DOHH2 (cell line): ENCODE measurements around the gene TAF1B.

Experiments
- H3F3A ChIP-seq: fragments of 200-600 bp; sonication (generic), shearing (Covaris generic); 2 replicates; pipeline ENCODE4 v1.6.0; 2016; ENCODE audit warnings: antibody characterized with exemption, mild to moderate bottlenecking; ENCODE audit not compliant: control insufficient read depth, insufficient read depth
- H3K27ac ChIP-seq: fragments of 200-600 bp; sonication (generic); 2 replicates; pipeline ENCODE4 v1.5.1; 2014; ENCODE audit warnings: low read depth, mild to moderate bottlenecking, low read length, moderate library complexity
- H3K27me3 ChIP-seq: fragments of 200-600 bp; sonication (generic); 2 replicates; pipeline ENCODE4 v1.6.1; 2014; ENCODE audit warnings: mild to moderate bottlenecking, low read length, mixed read lengths; ENCODE audit not compliant: control insufficient read depth
- H3K36me3 ChIP-seq: fragments of 200-600 bp; sonication (generic); 2 replicates; pipeline ENCODE4 v1.6.1; 2014; ENCODE audit warnings: mild to moderate bottlenecking, low read length, moderate library complexity, mixed read lengths; ENCODE audit not compliant: control insufficient read depth
- H3K4me1 ChIP-seq: fragments of 200-600 bp; sonication (generic); 2 replicates; pipeline ENCODE4 v1.6.1; 2014; ENCODE audit warnings: mild to moderate bottlenecking, low read length, mixed read lengths; ENCODE audit not compliant: control insufficient read depth
- H3K4me2 ChIP-seq: fragments of 200-600 bp; sonication (generic); 2 replicates; pipeline ENCODE4 v1.6.0; 2014; ENCODE audit warnings: mild to moderate bottlenecking, low read length, moderate library complexity
- H3K4me3 ChIP-seq: fragments of 200-600 bp; sonication (generic); 2 replicates; pipeline ENCODE4 v1.5.1; 2014; ENCODE audit warnings: mild to moderate bottlenecking, low read length, mixed read lengths
- H3K79me2 ChIP-seq: fragments of 200-600 bp; sonication (generic); 2 replicates; pipeline ENCODE4 v1.6.1; 2014; ENCODE audit warnings: mild to moderate bottlenecking, low read length, mixed read lengths; ENCODE audit not compliant: control insufficient read depth
- H3K9me2 ChIP-seq: fragments of 200-600 bp; sonication (generic); replicated peaks from 2 replicates; pipeline ENCODE4 v1.6.1; 2014; ENCODE audit warnings: mild to moderate bottlenecking, low read length, mixed read lengths; ENCODE audit not compliant: control insufficient read depth
- H3K9me3 ChIP-seq: fragments of 200-600 bp; sonication (generic); 2 replicates; pipeline ENCODE4 v1.6.1; 2014; ENCODE audit warnings: antibody characterized with exemption, low read length, mixed read lengths; ENCODE audit not compliant: control insufficient read depth, insufficient read depth
- H4K20me1 ChIP-seq: fragments of 200-600 bp; sonication (generic); 2 replicates; pipeline ENCODE4 v1.6.0; 2014; ENCODE audit warnings: low read depth, mild to moderate bottlenecking, antibody characterized with exemption, low read length, moderate library complexity; ENCODE audit not compliant: control insufficient read depth, insufficient read depth
- CTCF ChIP-seq: fragments of 200-600 bp; sonication (generic); IDR thresholded peaks from one replicate; pipeline ENCODE4 v1.5.1; 2014; ENCODE audit warnings: antibody characterized with exemption, mild to moderate bottlenecking, low read depth, low read length; ENCODE audit not compliant: poor library complexity, severe bottlenecking
- EZH2phosphoT487 ChIP-seq: fragments of 200-600 bp; sonication (generic); IDR thresholded peaks from 2 replicates; pipeline ENCODE4 v1.6.1; 2017; ENCODE audit warnings: borderline replicate concordance, mild to moderate bottlenecking, antibody characterized with exemption, low read length, moderate library complexity, mixed read lengths

Gene TAF1B

GRCh38 chr2:9805435-9806297 is 37.6 kb upstream of the TAF1B start:
- Histone ChIP-seq H3K4me3 (no peak overlapping the region), H3K9me3 (no peaks in the 10 kb centered on the region), H3K27me3 (peaks cover 19% of the 10 kb centered on the region), H3K4me2 (no peak overlapping the region), H3K36me3 (no peaks in the 10 kb centered on the region), H3K79me2 (no peaks in the 10 kb centered on the region), H4K20me1 (no peaks in the 10 kb centered on the region), H3F3A (no peaks in the 10 kb centered on the region), H3K9me2 (no peaks in the 10 kb centered on the region), H3K4me1 (peaks cover 9% of the 10 kb centered on the region), H3K27ac (no peak overlapping the region)
- TF ChIP-seq CTCF: no peak
- TF ChIP-seq EZH2phosphoT487: no peak

- TF ChIP-seq EZH2phosphoT487: no peak
- TF ChIP-seq CTCF: no peak
- peaks cover 3% of the 10 kb centered on the region for H3K4me1 ChIP-seq
- H3K4me2 ChIP-seq: no peak overlapping the region
- peaks cover 16% of the 10 kb centered on the region for H3K27me3 ChIP-seq
- no peaks in the 10 kb centered on the region for H3K9me3 ChIP-seq
- H3K36me3 ChIP-seq: no peaks in the 10 kb centered on the region
- no peaks in the 10 kb centered on the region for H3K79me2 ChIP-seq
- no peak overlapping the region for H3K4me3 ChIP-seq
- no peak overlapping the region for H3K27ac ChIP-seq
- no peaks in the 10 kb centered on the region for H3F3A ChIP-seq
- no peaks in the 10 kb centered on the region for H4K20me1 ChIP-seq
- no peaks in the 10 kb centered on the region for H3K9me2 ChIP-seq
Measured at GRCh38 chr2:9806298-9806610, 37.0 kb upstream of the TAF1B start.

- Histone ChIP-seq H3K27me3 (peaks cover 16% of the 10 kb centered on the region), H3K4me3 (no peak overlapping the region)
Measured at GRCh38 chr2:9806656-9807055, 36.6 kb upstream of the TAF1B start.

More at GRCh38 chr2:9806656-9807055, 36.6 kb upstream of the TAF1B start:
- Histone ChIP-seq H3K4me1 (no peaks in the 10 kb centered on the region), H3K9me3 (no peaks in the 10 kb centered on the region), H3K9me2 (no peaks in the 10 kb centered on the region), H3K27ac (no peak overlapping the region), H3K79me2 (no peaks in the 10 kb centered on the region), H3K4me2 (no peak overlapping the region), H3K36me3 (no peaks in the 10 kb centered on the region), H3F3A (no peaks in the 10 kb centered on the region), H4K20me1 (no peaks in the 10 kb centered on the region)
- TF ChIP-seq CTCF (no peak), EZH2phosphoT487 (no peak)
